Esophagus squamous epithelium (tissue), 5 donors: ENCODE results near the gene STK4. TPM values are rescaled to one million over a fixed set of nuclear protein-coding genes. Genes with fewer than 3 reads are reported as not detected.

Source experiments
- DNase-seq: peaks from one replicate; lab custom pipeline; 2025; lab: John Stamatoyannopoulos, UW
- H3K27ac ChIP-seq, 4 donors: fragments of 200-600 bp; sonication (generic); one replicate each; pipeline ENCODE4 v1.5.1; 2016 to 2019; ENCODE audit warnings: mild to moderate bottlenecking in 1 of 4
- H3K27me3 ChIP-seq, 4 donors: fragments of 200-600 bp; sonication (generic); 1 replicate in 3 of 4; 2 replicates in 1 of 4; pipeline versions ENCODE4 v1.5.1 to v1.6.0; 2017 to 2021; ENCODE audit warnings: antibody characterized with exemption in 1 of 4
- H3K36me3 ChIP-seq, 3 donors: fragments of 200-600 bp; sonication (generic); one replicate each; pipeline ENCODE4 v1.5.1; 2016 to 2019
- H3K4me1 ChIP-seq, 3 donors: fragments of 200-600 bp; sonication (generic); one replicate each; pipeline ENCODE4 v1.5.1; 2017 to 2019
- H3K4me3 ChIP-seq, 4 donors: fragments of 200-600 bp; sonication (generic); 1 replicate in 3 of 4; 2 replicates in 1 of 4; pipeline ENCODE4 v1.5.1; 2016 to 2019; ENCODE audit warnings: mild to moderate bottlenecking in 2 of 4, moderate library complexity in 1 of 4
- H3K9me3 ChIP-seq, 3 donors: fragments of 200-600 bp; sonication (generic); one replicate each; pipeline ENCODE4 v1.5.1; 2016 to 2019
- POLR2A ChIP-seq, 4 donors: fragments of 450-650 bp; IDR thresholded peaks; one replicate each; pipeline ENCODE4 v1.6.1; 2017; ENCODE audit warnings: antibody characterized with exemption in 4 of 4, mild to moderate bottlenecking in 4 of 4, moderate library complexity in 3 of 4
- WGBS, 2 donors: methylation state at CpG; one replicate each; pipeline ENCODE4 v1.1.5; 2018; 5-methylcytosine and 5-hydroxymethylcytosine counted together
- intact Hi-C: fragments of 100-400 bp; cut with DNase I; formaldehyde crosslinking; loops from one replicate; pipeline ENCODE4 v1.15.0; 2022
- total RNA-seq, 4 donors: library from RNA; depleted of rRNA; stranded (reverse); fragments of >200 nt; gene quantifications; one replicate each; pipeline ENCODE4 v1.1.0, GENCODE V29; 2016
- TF ChIP-seq, protein P1 (sequence below), 6 experiments: fragments of 450-650 bp in 4 of 6; fragments of 200-600 bp in 2 of 6; sonication (generic) in 2 of 6; IDR thresholded peaks; one replicate each; pipeline ENCODE4 v1.5.1; 2016 to 2019; ENCODE audit warnings: antibody characterized with exemption in 6 of 6, mild to moderate bottlenecking in 4 of 6, moderate library complexity in 4 of 6
- donor health status: DM: yes; HTN: yes; CAD: no.

The STK4 gene
- total RNA-seq, 4 donors from 2014 or later, result 14.6 to 29.8 (median 17.6) TPM

DNA sequence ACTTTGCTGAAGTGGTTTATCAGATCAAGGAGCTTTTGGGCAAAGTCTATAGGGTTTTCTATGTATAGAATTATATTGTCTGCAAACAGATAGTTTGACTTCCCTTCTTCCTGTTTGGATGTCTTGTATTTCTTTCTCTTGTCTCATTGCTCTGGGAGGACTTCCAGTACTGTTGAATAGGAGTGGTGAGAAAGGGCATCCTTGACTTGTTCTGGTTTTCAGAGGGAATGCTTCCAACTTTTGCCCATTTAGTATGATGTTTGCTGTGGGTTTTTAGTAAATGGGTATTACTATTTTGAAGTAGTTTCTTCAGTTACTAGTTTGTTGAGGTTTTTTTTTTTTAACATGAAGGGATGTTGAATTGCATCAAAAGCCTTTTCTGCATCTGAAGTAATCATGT, 98.5 kb downstream of the STK4 start:
- peaks cover 0 to 21% (median 0%) of the 10 kb centered on the region in 3 donors for H3K4me1 ChIP-seq
- H3K27me3 ChIP-seq, result no peaks in the 10 kb centered on the region
- H3K36me3 ChIP-seq, result peaks cover 0 to 15% (median 0%) of the 10 kb centered on the region in 3 donors
- no peak for DNase-seq
- intact Hi-C loops, result no loop called here
- H3K4me3 ChIP-seq, result no peak overlapping the region
- no peaks in the 10 kb centered on the region for H3K9me3 ChIP-seq
- TF ChIP-seq, protein P1, sequence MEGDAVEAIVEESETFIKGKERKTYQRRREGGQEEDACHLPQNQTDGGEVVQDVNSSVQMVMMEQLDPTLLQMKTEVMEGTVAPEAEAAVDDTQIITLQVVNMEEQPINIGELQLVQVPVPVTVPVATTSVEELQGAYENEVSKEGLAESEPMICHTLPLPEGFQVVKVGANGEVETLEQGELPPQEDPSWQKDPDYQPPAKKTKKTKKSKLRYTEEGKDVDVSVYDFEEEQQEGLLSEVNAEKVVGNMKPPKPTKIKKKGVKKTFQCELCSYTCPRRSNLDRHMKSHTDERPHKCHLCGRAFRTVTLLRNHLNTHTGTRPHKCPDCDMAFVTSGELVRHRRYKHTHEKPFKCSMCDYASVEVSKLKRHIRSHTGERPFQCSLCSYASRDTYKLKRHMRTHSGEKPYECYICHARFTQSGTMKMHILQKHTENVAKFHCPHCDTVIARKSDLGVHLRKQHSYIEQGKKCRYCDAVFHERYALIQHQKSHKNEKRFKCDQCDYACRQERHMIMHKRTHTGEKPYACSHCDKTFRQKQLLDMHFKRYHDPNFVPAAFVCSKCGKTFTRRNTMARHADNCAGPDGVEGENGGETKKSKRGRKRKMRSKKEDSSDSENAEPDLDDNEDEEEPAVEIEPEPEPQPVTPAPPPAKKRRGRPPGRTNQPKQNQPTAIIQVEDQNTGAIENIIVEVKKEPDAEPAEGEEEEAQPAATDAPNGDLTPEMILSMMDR (IDR thresholded peaks at IDR 0.05), result no peak
- TF ChIP-seq POLR2A (IDR thresholded peaks at IDR 0.05), result no peak
- H3K27ac ChIP-seq, result no peak overlapping the region

DNA sequence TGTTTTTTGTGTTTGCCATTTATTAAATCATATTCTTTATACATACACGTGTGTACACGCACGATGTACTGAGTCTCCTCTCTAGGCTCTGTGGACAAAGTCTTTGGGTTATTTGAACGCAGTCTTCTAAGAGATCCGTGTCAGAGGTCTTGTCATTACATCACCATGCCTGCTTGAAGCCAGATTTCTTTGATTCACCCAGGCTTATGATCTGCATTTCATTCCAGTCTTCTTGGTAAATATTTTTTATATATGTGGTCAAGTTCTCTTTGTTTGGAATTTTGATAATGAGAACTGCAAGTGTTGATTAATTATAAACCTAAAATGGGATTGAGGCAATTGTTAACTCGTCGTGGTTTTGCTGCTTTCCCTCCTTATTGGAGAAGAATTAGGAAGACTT, 100.1 kb downstream of the STK4 start:
- H3K27me3 ChIP-seq, result no peaks in the 10 kb centered on the region
- intact Hi-C loops, result no loop called here
- H3K27ac ChIP-seq, result peak overlapping the region in 3 of 4 donors; percentile 56 to 75 (median 59)
- H3K36me3 ChIP-seq, result peaks cover 0 to 15% (median 0%) of the 10 kb centered on the region in 3 donors
- WGBS, 2 donors, result 80 to 86% methylated on average over 7 of the region's 7 CpGs
- TF ChIP-seq, protein P1 (IDR thresholded peaks at IDR 0.05), result no peak
- no peaks in the 10 kb centered on the region for H3K9me3 ChIP-seq
- H3K4me3 ChIP-seq, result no peak overlapping the region
- H3K4me1 ChIP-seq, result peaks cover 0 to 21% (median 0%) of the 10 kb centered on the region in 3 donors
- DNase-seq, result no peak

DNA sequence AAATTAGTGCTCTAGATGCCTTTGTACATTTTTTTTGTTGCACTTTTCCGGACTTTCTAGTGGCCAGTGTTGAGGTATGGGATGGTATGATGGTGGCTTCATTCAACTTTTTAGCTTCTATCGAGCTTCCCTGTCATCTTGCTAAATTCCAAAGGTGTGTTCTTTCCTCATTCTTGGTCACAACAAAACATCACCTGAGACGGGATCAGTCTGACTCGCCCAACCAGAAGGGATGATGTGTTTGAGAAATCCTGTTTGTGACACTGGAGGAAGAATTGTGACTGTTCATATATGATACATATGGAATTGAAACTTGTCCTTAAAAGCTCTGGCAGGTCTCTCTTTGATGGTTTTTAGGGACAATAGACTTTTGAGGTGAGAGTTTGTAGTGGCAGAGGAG, 100.8 kb downstream of the STK4 start:
- H3K9me3 ChIP-seq, result no peaks in the 10 kb centered on the region
- H3K27ac ChIP-seq, result peak overlapping the region; percentile 51 to 75 (median 61)
- H3K27me3 ChIP-seq, result no peaks in the 10 kb centered on the region
- intact Hi-C loops, result no loop called here
- DNase-seq, result no peak
- H3K4me3 ChIP-seq, result no peak overlapping the region
- peaks cover 0 to 21% (median 0%) of the 10 kb centered on the region in 3 donors for H3K4me1 ChIP-seq
- TF ChIP-seq, protein P1 (IDR thresholded peaks at IDR 0.05), result no peak
- no peak for TF ChIP-seq POLR2A (IDR thresholded peaks at IDR 0.05)
- 63 to 83% methylated on average over 4 of the region's 4 CpGs for whole genome bisulfite sequencing, 2 donors
- H3K36me3 ChIP-seq, result peaks cover 0 to 12% (median 0%) of the 10 kb centered on the region in 3 donors

DNA sequence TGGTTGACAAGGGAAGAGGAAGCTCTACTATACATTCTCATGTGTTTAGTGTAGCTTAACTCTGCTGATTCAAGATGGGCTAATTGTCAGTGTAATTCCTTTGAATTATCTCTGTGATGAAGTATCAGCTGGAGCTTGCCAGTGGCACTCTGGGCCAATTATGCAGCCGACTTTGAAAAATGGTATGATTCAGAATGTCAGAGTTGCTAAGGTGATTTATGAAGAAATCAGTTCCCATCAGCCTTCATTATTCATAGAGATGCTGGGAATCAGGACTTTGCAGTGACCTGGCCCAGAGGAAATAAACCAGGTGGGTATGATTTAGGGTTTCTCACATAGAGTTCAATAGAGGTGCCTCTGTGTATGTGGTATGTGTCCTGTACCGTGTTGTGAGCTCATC, 101.2 kb downstream of the STK4 start:
- TF ChIP-seq, protein P1 (IDR thresholded peaks at IDR 0.05), result no peak
- TF ChIP-seq POLR2A (IDR thresholded peaks at IDR 0.05), result no peak
- H3K27me3 ChIP-seq, result no peaks in the 10 kb centered on the region
- peak overlapping the region; percentile 51 to 75 (median 61) for H3K27ac ChIP-seq
- intact Hi-C loops, result no loop called here
- 46 to 58% methylated on average over 2 of the region's 2 CpGs for WGBS, 2 donors
- peaks cover 0 to 21% (median 0%) of the 10 kb centered on the region in 3 donors for H3K4me1 ChIP-seq
- H3K9me3 ChIP-seq, result no peaks in the 10 kb centered on the region
- DNase-seq, result no peak
- H3K36me3 ChIP-seq, result peaks cover 0 to 8% (median 0%) of the 10 kb centered on the region in 3 donors
- no peak overlapping the region for H3K4me3 ChIP-seq

DNA sequence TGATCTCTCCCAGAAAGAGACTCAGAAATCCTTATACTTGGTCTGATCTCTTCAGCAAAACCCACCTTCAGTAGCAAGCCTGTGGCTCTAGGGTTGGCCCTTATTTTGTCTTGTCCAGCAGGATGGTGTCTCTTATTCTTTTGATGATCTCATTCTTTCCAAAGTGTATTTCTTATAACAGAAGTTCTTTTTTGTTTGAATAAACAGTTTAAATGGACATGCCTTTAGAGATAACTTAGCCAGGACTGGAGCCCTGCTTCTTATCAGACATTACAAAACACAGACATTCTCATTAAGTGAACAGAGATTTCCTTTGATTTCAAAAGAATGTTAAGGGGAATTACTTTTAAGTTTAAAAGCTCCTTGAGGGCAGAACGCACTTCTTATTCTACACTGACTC, 102.9 kb downstream of the STK4 start:
- H3K4me3 ChIP-seq, result no peak overlapping the region
- H3K9me3 ChIP-seq, result no peaks in the 10 kb centered on the region
- intact Hi-C loops, result no loop called here
- WGBS, 2 donors, result 80 to 95% methylated on average over 1 of the region's 1 CpG
- DNase-seq, result no peak
- no peak for TF ChIP-seq POLR2A (IDR thresholded peaks at IDR 0.05)
- TF ChIP-seq, protein P1 (IDR thresholded peaks at IDR 0.05), result no peak
- peaks cover 0 to 24% (median 0%) of the 10 kb centered on the region in 3 donors for H3K36me3 ChIP-seq
- no peak overlapping the region for H3K27ac ChIP-seq
- no peaks in the 10 kb centered on the region for H3K27me3 ChIP-seq
- peaks cover 0 to 21% (median 0%) of the 10 kb centered on the region in 3 donors for H3K4me1 ChIP-seq
